K562 (cell line): ENCODE results near the gene WDR1. TPM values are rescaled to one million over a fixed set of nuclear protein-coding genes. Genes with fewer than 3 reads are reported as not detected.

Experiments
- BRF1 ChIP-seq: IDR thresholded peaks from 3 replicates; pipeline ENCODE4 v1.6.1; 2011; ENCODE audit warnings: borderline replicate concordance, mild to moderate bottlenecking; ENCODE audit not compliant: insufficient read length; ENCODE audit errors: extremely low read depth
- CHD7 ChIP-seq: fragments of 200-600 bp; sonication (generic); IDR thresholded peaks from one replicate; pipeline ENCODE4 v1.6.1; 2012; ENCODE audit warnings: mild to moderate bottlenecking, low read depth, low read length, inconsistent platforms
- DEAF1 ChIP-seq: fragments of 450-650 bp; formaldehyde crosslinking; IDR thresholded peaks from 2 replicates; pipeline ENCODE4 v1.4.0; 2020; ENCODE audit warnings: mild to moderate bottlenecking, moderate library complexity
- FOSL1 ChIP-seq: fragments of 200-800 bp; sonication (Bioruptor generic); conservative IDR thresholded peaks from 2 replicates; pipeline ENCODE4 v1.6.1; 2016; ENCODE audit warnings: missing genetic modification characterization, missing compliant biosample characterization
- JUN ChIP-seq, 2 experiments: sonication (generic) in 1 of 2; formaldehyde crosslinking in 1 of 2; IDR thresholded peaks; 2 replicates each; pipeline versions ENCODE4 v1.6.1 to v1.8.0; 2012 to 2022; ENCODE audit warnings: borderline replicate concordance in 2 of 2, mild to moderate bottlenecking in 2 of 2, improper control_type of control experiment in 1 of 2, low read depth in 1 of 2, low read length in 1 of 2, missing genetic modification reagents in 1 of 2
- PREB ChIP-seq: sonication (generic); formaldehyde crosslinking; IDR thresholded peaks from 2 replicates; pipeline ENCODE4 v1.8.1; 2023; ENCODE audit warnings: mild to moderate bottlenecking, missing genetic modification reagents
- TEAD4 ChIP-seq, 2 experiments: sonication (generic) in 1 of 2; formaldehyde crosslinking in 1 of 2; IDR thresholded peaks; 2 replicates each; pipeline versions ENCODE4 v1.6.1 to v1.8.0; 2012 to 2022; ENCODE audit warnings: borderline replicate concordance in 1 of 2, inconsistent platforms in 1 of 2, low read length in 1 of 2, mild to moderate bottlenecking in 1 of 2, missing genetic modification reagents in 1 of 2
- TSC22D4 ChIP-seq: fragments of 450-650 bp; IDR thresholded peaks from 2 replicates; pipeline ENCODE4 v1.6.1; 2016; ENCODE audit warnings: missing genetic modification characterization, missing biosample characterization, control low read depth
- XRCC5 ChIP-seq: fragments of 200-400 bp; formaldehyde crosslinking; IDR thresholded peaks from 2 replicates; pipeline ENCODE4 v1.6.1; 2017; ENCODE audit warnings: low read depth, mild to moderate bottlenecking, low read length
- ZBTB33 ChIP-seq: sonication (generic); formaldehyde crosslinking; IDR thresholded peaks from 2 replicates; pipeline ENCODE4 v1.8.1; 2023; ENCODE audit warnings: mild to moderate bottlenecking, missing genetic modification reagents
- polyA plus RNA-seq, 8 experiments: library from polyadenylated mRNA; depleted of rRNA in 4 of 8; stranded (reverse) in 5 of 8; unstranded in 3 of 8; fragments of >200 nt; fragmentation: Nextera tagmentation in 2 of 8; fragmentation: Illumina TruSeq in 1 of 8; extraction: Ambion mirVana in 2 of 8; extraction: Trizol in 1 of 8; gene quantifications; 2 replicates each; pipeline versions ENCODE4 v1.2.1 to v1.2.3, GENCODE V29; 2011 to 2014; ENCODE audit warnings: inconsistent platforms in 1 of 8, missing spikeins in 1 of 8
- total RNA-seq, 7 experiments: library from RNA; depleted of rRNA in 6 of 7; stranded (reverse); fragments of >200 nt in 6 of 7; fragmentation: Illumina TruSeq in 2 of 7; extraction: Trizol in 2 of 7; gene quantifications; 2 replicates each; pipeline versions ENCODE4 v1.2.1 to v1.2.3, GENCODE V29; 2011 to 2021; ENCODE audit warnings: low replicate concordance in 1 of 7

The WDR1 gene
- total and polyA plus RNA-seq, 9 of the 15 experiments (the other 6 are each of a cell fraction or from before 2014, with no cell fraction given): 16.1 to 213 (median 125) TPM

GRCh38 chr4:10074767-10075105 is 41.9 kb downstream of the WDR1 start (continued):
- TF ChIP-seq CHD7: no peak
- TF ChIP-seq JUN (IDR thresholded peaks at IDR 0.05; ENCODE audit: borderline replicate concordance, low read depth, low read length): peak; percentile 56; the same call in 1 of the 2 replicates
- no peak for TF ChIP-seq JUN (CRISPR knock-in tag; IDR thresholded peaks at IDR 0.05; ENCODE audit: borderline replicate concordance)
- no peak for TF ChIP-seq XRCC5
- TF ChIP-seq FOSL1: peak; percentile 79
- 0 out of 2 replicates have a peak, but pooled peaks have one; percentile 39 for TF ChIP-seq TEAD4 (IDR thresholded peaks at IDR 0.05; ENCODE audit: low read length)
- no peak for TF ChIP-seq TEAD4 (CRISPR knock-in tag; IDR thresholded peaks at IDR 0.05; ENCODE audit: borderline replicate concordance)
- TF ChIP-seq ZBTB33 (CRISPR knock-in tag): peak; percentile 22; the same call in 1 of the 2 replicates
- no peak for TF ChIP-seq BRF1
- no peak for TF ChIP-seq PREB (CRISPR knock-in tag)
- no peak for TF ChIP-seq TSC22D4 (tag)
- TF ChIP-seq DEAF1 (CRISPR knock-in tag): no peak
